H1 (cell line): ENCODE measurements around the gene ARHGAP6. TPM values are rescaled to one million over a fixed set of nuclear protein-coding genes. Genes with fewer than 3 reads are reported as not detected.

Experiments
- CTCF ChIA-PET: fragments of 300-600 bp; sonication (Branson Sonifier 250); formaldehyde crosslinking; loops from one replicate; lab custom pipeline; 2021; ENCODE audit not compliant: partially characterized antibody; lab: Charles Lee
- POLR2A ChIA-PET: fragments of 300-600 bp; sonication (Branson Sonifier 250); formaldehyde crosslinking; loops from one replicate; lab custom pipeline; 2021; ENCODE audit warnings: inconsistent platforms; ENCODE audit not compliant: partially characterized antibody; lab: Charles Lee
- DNase-seq, 2 experiments: peaks; one replicate each; pipeline versions ENCODE4 v3.0.0 to v3.0.0-alpha.2; 2010 to 2022; ENCODE audit warnings: low spot score in 2 of 2, low read depth in 1 of 2, mixed read lengths in 1 of 2
- FAIRE-seq: peaks from 2 replicates; lab custom pipeline; 2011; peaks lifted over from hg19 to GRCh38; lab: Jason Lieb, UNC
- H2AFZ ChIP-seq: 2 replicates; pipeline ENCODE4 v1.8.1; 2012; ENCODE audit warnings: low read length, inconsistent platforms
- H2AK5ac ChIP-seq: 2 replicates; pipeline ENCODE4 v1.6.1; 2013; ENCODE audit warnings: low read depth, low read length
- H2BK120ac ChIP-seq: replicated peaks from 2 replicates; pipeline ENCODE3; 2013; ENCODE audit warnings: low read depth, low read length, inconsistent platforms
- H2BK12ac ChIP-seq: 2 replicates; pipeline ENCODE4 v1.6.1; 2013; ENCODE audit warnings: low read depth, low read length
- H2BK15ac ChIP-seq: 2 replicates; pipeline ENCODE4 v1.6.1; 2013; ENCODE audit warnings: low read length
- H2BK20ac ChIP-seq: 2 replicates; pipeline ENCODE4 v1.6.1; 2013; ENCODE audit warnings: low read length
- H2BK5ac ChIP-seq: 2 replicates; pipeline ENCODE4 v1.6.1; 2013; ENCODE audit warnings: low read depth, low read length
- H3K14ac ChIP-seq: 2 replicates; pipeline ENCODE4 v1.6.1; 2013; ENCODE audit warnings: inconsistent platforms; ENCODE audit not compliant: insufficient read length
- H3K18ac ChIP-seq: 2 replicates; pipeline ENCODE4 v1.6.1; 2013; ENCODE audit warnings: low read length; ENCODE audit errors: extremely low read depth
- H3K23ac ChIP-seq: 2 replicates; pipeline ENCODE4 v1.6.1; 2013; ENCODE audit warnings: inconsistent platforms; ENCODE audit not compliant: insufficient read length
- H3K23me2 ChIP-seq: 2 replicates; pipeline ENCODE4 v1.6.1; 2013; ENCODE audit warnings: low read depth, low read length
- H3K27ac ChIP-seq: 2 replicates; pipeline ENCODE4 v1.6.1; 2011; ENCODE audit warnings: low read depth, low read length, inconsistent platforms
- H3K27me3 ChIP-seq, 4 experiments: replicated peaks in 1 of 4; 1 replicate in 1 of 4; 2 replicates in 3 of 4; pipeline versions ENCODE4 v1.6.1 to v1.8.1; 2011 to 2013; ENCODE audit warnings: low read length in 3 of 4, mild to moderate bottlenecking in 3 of 4, inconsistent platforms in 2 of 4, mixed read lengths in 2 of 4, moderate library complexity in 1 of 4; ENCODE audit not compliant: control insufficient read depth in 3 of 4, insufficient read depth in 3 of 4; ENCODE audit errors: extremely low read depth in 1 of 4
- H3K36me3 ChIP-seq, 4 experiments: 2 replicates each; pipeline versions ENCODE4 v1.6.1 to v1.8.1; 2011 to 2013; ENCODE audit warnings: mild to moderate bottlenecking in 4 of 4, low read length in 3 of 4, moderate library complexity in 2 of 4, control low read depth in 1 of 4, inconsistent platforms in 1 of 4; ENCODE audit not compliant: insufficient read depth in 4 of 4, control insufficient read depth in 2 of 4
- H3K4ac ChIP-seq: replicated peaks from 2 replicates; pipeline ENCODE3; 2013; ENCODE audit warnings: low read length, low read depth, mixed read lengths, inconsistent platforms; ENCODE audit not compliant: insufficient read length
- H3K4me1 ChIP-seq, 4 experiments: replicated peaks in 1 of 4; 1 replicate in 1 of 4; 2 replicates in 3 of 4; pipeline versions ENCODE4 v1.6.1 to v1.8.1; 2011 to 2013; ENCODE audit warnings: low read length in 3 of 4, inconsistent platforms in 2 of 4, mixed read lengths in 1 of 4; ENCODE audit not compliant: insufficient read depth in 4 of 4, control insufficient read depth in 3 of 4
- H3K4me2 ChIP-seq, 2 experiments: 2 replicates each; pipeline versions ENCODE4 v1.6.1 to v1.8.1; 2011 to 2013; ENCODE audit warnings: low read depth in 2 of 2, low read length in 2 of 2, control low read depth in 1 of 2, inconsistent platforms in 1 of 2, mild to moderate bottlenecking in 1 of 2; ENCODE audit not compliant: insufficient read depth in 1 of 2
- H3K4me3 ChIP-seq, 4 experiments: fragments of 200-600, 300-600 bp in 1 of 4; sonication (generic), shearing (Covaris generic), sonication (Bioruptor Twin) in 1 of 4; 2 replicates each; pipeline versions ENCODE4 v1.5.1 to v1.8.1; 2011 to 2016; ENCODE audit warnings: low read length in 4 of 4, low read depth in 3 of 4, control low read depth in 2 of 4, inconsistent platforms in 2 of 4, mild to moderate bottlenecking in 2 of 4, mixed read lengths in 1 of 4, moderate library complexity in 1 of 4; ENCODE audit not compliant: insufficient read depth in 2 of 4; ENCODE audit errors: extremely low read depth in 1 of 4
- H3K56ac ChIP-seq: replicated peaks from 2 replicates; pipeline ENCODE3; 2013; ENCODE audit warnings: low read depth, mild to moderate bottlenecking, mixed read lengths, low read length, inconsistent platforms; ENCODE audit not compliant: insufficient read length
- H3K79me1 ChIP-seq: 2 replicates; pipeline ENCODE4 v1.6.1; 2013; ENCODE audit warnings: low read depth, low read length, control low read depth
- H3K79me2 ChIP-seq, 2 experiments: 2 replicates each; pipeline versions ENCODE4 v1.6.1 to v1.8.1; 2012 to 2013; ENCODE audit warnings: low read length in 2 of 2, mild to moderate bottlenecking in 2 of 2, inconsistent platforms in 1 of 2; ENCODE audit not compliant: insufficient read depth in 2 of 2, control insufficient read depth in 1 of 2
- H3K9ac ChIP-seq, 4 experiments: replicated peaks in 1 of 4; 1 replicate in 1 of 4; 2 replicates in 3 of 4; pipeline versions ENCODE4 v1.6.1 to v1.8.1; 2011 to 2013; ENCODE audit warnings: low read depth in 3 of 4, low read length in 3 of 4, control low read depth in 2 of 4, mild to moderate bottlenecking in 2 of 4, moderate library complexity in 2 of 4, inconsistent platforms in 1 of 4; ENCODE audit errors: extremely low read depth in 1 of 4
- H3K9me3 ChIP-seq, 2 experiments: 2 replicates each; pipeline versions ENCODE4 v1.6.1 to v1.8.1; 2012 to 2013; ENCODE audit warnings: mild to moderate bottlenecking in 2 of 2, moderate library complexity in 2 of 2, control low read depth in 1 of 2, inconsistent platforms in 1 of 2, low read depth in 1 of 2, low read length in 1 of 2, mixed read lengths in 1 of 2; ENCODE audit not compliant: insufficient read depth in 2 of 2
- H4K20me1 ChIP-seq, 2 experiments: replicated peaks in 1 of 2; 2 replicates each; pipeline versions ENCODE3 to v1.8.1; 2011 to 2013; ENCODE audit warnings: inconsistent platforms in 2 of 2, low read length in 2 of 2, mild to moderate bottlenecking in 1 of 2; ENCODE audit not compliant: insufficient read depth in 2 of 2, control insufficient read depth in 1 of 2
- H4K5ac ChIP-seq: 2 replicates; pipeline ENCODE4 v1.6.1; 2013; ENCODE audit warnings: low read length, low read depth, mixed read lengths, inconsistent platforms; ENCODE audit not compliant: insufficient read length
- H4K8ac ChIP-seq: 2 replicates; pipeline ENCODE4 v1.8.0; 2013; ENCODE audit warnings: mild to moderate bottlenecking, moderate library complexity, low read length, inconsistent platforms; ENCODE audit not compliant: insufficient read depth; ENCODE audit errors: extremely low read depth
- H4K91ac ChIP-seq: replicated peaks from 2 replicates; pipeline ENCODE3; 2013; ENCODE audit warnings: low read length, mixed read lengths, inconsistent platforms; ENCODE audit not compliant: insufficient read length
- CBX5 ChIP-seq: fragments of 300-800, 300-1000 bp; sonication (generic); IDR thresholded peaks from 2 replicates; pipeline ENCODE4 v1.7.1; 2016; ENCODE audit warnings: antibody characterized with exemption, low read length, low read depth
- POLR2A ChIP-seq, 2 experiments: IDR thresholded peaks; 1 replicate in 1 of 2; 2 replicates in 1 of 2; pipeline ENCODE4 v1.6.1; 2011; ENCODE audit warnings: low read depth in 2 of 2, low read length in 2 of 2, mild to moderate bottlenecking in 2 of 2; ENCODE audit errors: control extremely low read depth in 1 of 2
- SP4 ChIP-seq: IDR thresholded peaks from 2 replicates; pipeline ENCODE4 v1.6.1; 2012; ENCODE audit warnings: low read length, inconsistent platforms
- TEAD4 ChIP-seq: IDR thresholded peaks from 2 replicates; pipeline ENCODE4 v1.6.1; 2012; ENCODE audit warnings: low read depth, low read length, inconsistent platforms, mixed read lengths
- WGBS, 2 experiments: shearing (Covaris generic) in 1 of 2; methylation state at CpG; one replicate each; pipeline versions ENCODE4 v1.1.6 to v1.1.7; 2013 to 2015; ENCODE audit warnings: low lambda C conversion rate in 2 of 2, mixed read lengths in 2 of 2, inconsistent platforms in 1 of 2, low coverage in 1 of 2, missing lambda C conversion rate in 1 of 2; ENCODE audit not compliant: insufficient replicate concordance in 2 of 2, insufficient coverage in 1 of 2, insufficient read length in 1 of 2; ENCODE audit errors: extremely low coverage in 1 of 2, missing lambda C conversion rate in 1 of 2; 5-methylcytosine and 5-hydroxymethylcytosine counted together
- polyA plus RNA-seq, 7 experiments: library from polyadenylated mRNA; depleted of rRNA in 3 of 7; stranded (reverse) in 5 of 7; unstranded in 2 of 7; fragments of >200 nt in 5 of 7; fragments of 200-250 nt in 2 of 7; gene quantifications; 1 replicate in 5 of 7; 2 replicates in 1 of 7; 4 replicates in 1 of 7; pipeline versions ENCODE4 v1.2.1 to v1.2.3, GENCODE V29; 2011 to 2013; ENCODE audit warnings: missing spikeins in 2 of 7, mixed read lengths in 2 of 7
- total RNA-seq: library from RNA; stranded (reverse); fragmentation: NEBNext Ultra II Directional; extraction: Animal tissue kit (Norgen Biotek cat#: 25700); gene quantifications from 2 replicates; pipeline ENCODE4 v1.2.1, GENCODE V29; 2021
- TF ChIP-seq, protein P1 (sequence below), 3 experiments: IDR thresholded peaks; 1 replicate in 2 of 3; 2 replicates in 1 of 3; pipeline versions ENCODE4 v1.5.1 to v1.6.1; 2011; ENCODE audit warnings: low read length in 3 of 3, mild to moderate bottlenecking in 3 of 3, inconsistent platforms in 2 of 3, low read depth in 1 of 3, moderate library complexity in 1 of 3; ENCODE audit not compliant: insufficient read depth in 1 of 3; ENCODE audit errors: control extremely low read depth in 1 of 3

ARHGAP6 gene
- total and polyA plus RNA-seq, 2 of the 8 experiments (the other 6 are each of a cell fraction or from before 2014, with no cell fraction given) = 0.35 to 0.82 TPM

DNA sequence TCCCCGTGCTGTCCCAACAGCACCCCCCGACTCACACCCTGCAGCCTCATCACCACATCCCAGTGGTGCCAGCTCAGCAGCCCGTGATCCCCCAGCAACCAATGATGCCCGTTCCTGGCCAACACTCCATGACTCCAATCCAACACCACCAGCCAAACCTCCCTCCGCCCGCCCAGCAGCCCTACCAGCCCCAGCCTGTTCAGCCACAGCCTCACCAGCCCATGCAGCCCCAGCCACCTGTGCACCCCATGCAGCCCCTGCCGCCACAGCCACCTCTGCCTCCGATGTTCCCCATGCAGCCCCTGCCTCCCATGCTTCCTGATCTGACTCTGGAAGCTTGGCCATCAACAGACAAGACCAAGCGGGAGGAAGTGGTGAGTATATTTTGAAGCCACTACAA lies 367.1 kb downstream of the ARHGAP6 start:
- WGBS, 2 experiments = no CpG with 5 or more reads among the region's 9 CpGs
- Histone ChIP-seq H3K23me2 (no peaks in the 10 kb centered on the region), H3K4ac (no peak overlapping the region), H2AK5ac (no peak overlapping the region), H3K9ac (no peak overlapping the region), H3K36me3 (no peaks in the 10 kb centered on the region), H3K9me3 (no peaks in the 10 kb centered on the region), H3K18ac (no peak overlapping the region), H3K4me2 (no peak overlapping the region), H3K27ac (no peak overlapping the region), H3K4me3 (no peak overlapping the region), H3K79me1 (no peaks in the 10 kb centered on the region), H2BK12ac (no peak overlapping the region), H2AFZ (no peak overlapping the region), H3K27me3 (no peaks in the 10 kb centered on the region), H4K20me1 (no peaks in the 10 kb centered on the region), H3K56ac (no peak overlapping the region), H3K79me2 (no peaks in the 10 kb centered on the region), H4K8ac (no peak overlapping the region), H3K14ac (no peak overlapping the region), H4K5ac (no peak overlapping the region), H3K23ac (no peak overlapping the region), H2BK5ac (no peak overlapping the region), H3K4me1 (no peaks in the 10 kb centered on the region), H4K91ac (no peak overlapping the region), H2BK15ac (no peak overlapping the region), H2BK20ac (no peak overlapping the region), H2BK120ac (no peak overlapping the region)
- CTCF ChIA-PET = interaction anchor here (0.6 kb wide), 1 partner anchor 35 kb away, joined by 3 read pairs; no protein-coding TSS in a partner anchor
- POLR2A ChIA-PET = no interaction called here
- DNase-seq (no peak), FAIRE-seq (no peak)
- TF ChIP-seq CBX5 = no peak
- TF ChIP-seq, protein P1, sequence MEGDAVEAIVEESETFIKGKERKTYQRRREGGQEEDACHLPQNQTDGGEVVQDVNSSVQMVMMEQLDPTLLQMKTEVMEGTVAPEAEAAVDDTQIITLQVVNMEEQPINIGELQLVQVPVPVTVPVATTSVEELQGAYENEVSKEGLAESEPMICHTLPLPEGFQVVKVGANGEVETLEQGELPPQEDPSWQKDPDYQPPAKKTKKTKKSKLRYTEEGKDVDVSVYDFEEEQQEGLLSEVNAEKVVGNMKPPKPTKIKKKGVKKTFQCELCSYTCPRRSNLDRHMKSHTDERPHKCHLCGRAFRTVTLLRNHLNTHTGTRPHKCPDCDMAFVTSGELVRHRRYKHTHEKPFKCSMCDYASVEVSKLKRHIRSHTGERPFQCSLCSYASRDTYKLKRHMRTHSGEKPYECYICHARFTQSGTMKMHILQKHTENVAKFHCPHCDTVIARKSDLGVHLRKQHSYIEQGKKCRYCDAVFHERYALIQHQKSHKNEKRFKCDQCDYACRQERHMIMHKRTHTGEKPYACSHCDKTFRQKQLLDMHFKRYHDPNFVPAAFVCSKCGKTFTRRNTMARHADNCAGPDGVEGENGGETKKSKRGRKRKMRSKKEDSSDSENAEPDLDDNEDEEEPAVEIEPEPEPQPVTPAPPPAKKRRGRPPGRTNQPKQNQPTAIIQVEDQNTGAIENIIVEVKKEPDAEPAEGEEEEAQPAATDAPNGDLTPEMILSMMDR (IDR thresholded peaks at IDR 0.05; ENCODE audit: control extremely low read depth in 1 of 3, insufficient read depth in 1 of 3, low read depth in 1 of 3, low read length in 3 of 3) = no peak
- TF ChIP-seq POLR2A (IDR thresholded peaks at IDR 0.05; ENCODE audit: control extremely low read depth in 1 of 2, low read depth in 2 of 2, low read length in 2 of 2) = no peak
- TF ChIP-seq TEAD4 = no peak
- TF ChIP-seq SP4 = no peak
